GM13976 (cell line): ENCODE measurements around the gene SLC23A2.
"Not testable (repeated sequence)": the region's sequence is repeated elsewhere in the genome, so short reads cannot be mapped to it uniquely, and the experiment has no call there.

Experiments used
- DNase-seq: peaks from one replicate; pipeline ENCODE4 v3.0.0; 2012; ENCODE audit warnings: low spot score
- CTCF ChIP-seq: IDR thresholded peaks from 2 replicates; pipeline ENCODE4 v1.5.1; 2012; ENCODE audit warnings: borderline replicate concordance, mild to moderate bottlenecking; ENCODE audit not compliant: insufficient read depth; ENCODE audit errors: extremely low read depth, missing control alignments, control extremely low read depth
- in situ Hi-C: fragments of 300-500 bp; cut with MboI; formaldehyde crosslinking; loops from one replicate; pipeline ENCODE4 v1.12.0; 2022; ENCODE audit warnings: low sequenced_read_pairs, mixed read lengths, inconsistent platforms; ENCODE audit not compliant: unreplicated experiment

Gene SLC23A2

GRCh38 chr20:4978050-4978918, 23.0 kb downstream of the SLC23A2 start:
- no peak for TF ChIP-seq CTCF
- no peak for DNase-seq
- in situ Hi-C loops: no loop called here

- in situ Hi-C loops, DNase-seq: not testable (repeated sequence)
Observed at GRCh38 chr20:4976014-4976413, 25.3 kb downstream of the SLC23A2 start.

DNA sequence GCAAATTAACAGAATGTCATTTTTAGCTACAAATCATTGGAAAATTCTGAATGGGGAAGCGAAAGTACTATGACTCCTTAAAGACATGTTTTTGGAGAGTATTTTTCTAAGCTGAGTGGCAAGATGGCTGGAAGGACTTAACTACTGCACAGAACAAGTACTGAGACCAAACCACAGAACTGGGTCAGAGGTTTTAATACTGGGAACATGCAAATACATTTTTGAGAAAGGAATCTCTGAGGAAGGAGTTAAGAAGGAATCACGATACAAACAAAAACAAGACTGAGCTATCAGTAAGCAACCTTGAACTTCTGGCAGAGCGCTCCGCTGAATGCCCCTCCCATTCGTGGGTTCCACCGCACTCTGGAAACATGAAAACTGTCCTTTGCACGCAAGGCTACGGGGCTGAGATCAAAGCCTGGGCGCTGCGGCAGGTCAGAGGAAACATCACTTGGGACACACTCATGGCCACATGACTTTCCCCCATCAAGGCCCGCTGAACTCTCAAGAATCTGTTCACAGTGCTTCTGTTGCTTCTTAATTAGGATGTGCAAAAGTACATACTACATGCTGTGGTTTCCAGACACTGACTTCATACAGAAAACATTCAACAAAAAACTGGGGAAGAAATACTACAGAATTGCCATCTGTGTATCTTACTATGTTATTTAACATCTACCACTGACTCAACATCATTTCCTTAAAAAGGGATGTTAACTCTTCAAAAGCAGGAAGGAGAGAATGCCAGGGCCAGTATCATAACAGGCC, 27.8 kb downstream of the SLC23A2 start:
- TF ChIP-seq CTCF: no peak
- DNase-seq: peak; percentile 70
- in situ Hi-C loops: no loop called here

DNA sequence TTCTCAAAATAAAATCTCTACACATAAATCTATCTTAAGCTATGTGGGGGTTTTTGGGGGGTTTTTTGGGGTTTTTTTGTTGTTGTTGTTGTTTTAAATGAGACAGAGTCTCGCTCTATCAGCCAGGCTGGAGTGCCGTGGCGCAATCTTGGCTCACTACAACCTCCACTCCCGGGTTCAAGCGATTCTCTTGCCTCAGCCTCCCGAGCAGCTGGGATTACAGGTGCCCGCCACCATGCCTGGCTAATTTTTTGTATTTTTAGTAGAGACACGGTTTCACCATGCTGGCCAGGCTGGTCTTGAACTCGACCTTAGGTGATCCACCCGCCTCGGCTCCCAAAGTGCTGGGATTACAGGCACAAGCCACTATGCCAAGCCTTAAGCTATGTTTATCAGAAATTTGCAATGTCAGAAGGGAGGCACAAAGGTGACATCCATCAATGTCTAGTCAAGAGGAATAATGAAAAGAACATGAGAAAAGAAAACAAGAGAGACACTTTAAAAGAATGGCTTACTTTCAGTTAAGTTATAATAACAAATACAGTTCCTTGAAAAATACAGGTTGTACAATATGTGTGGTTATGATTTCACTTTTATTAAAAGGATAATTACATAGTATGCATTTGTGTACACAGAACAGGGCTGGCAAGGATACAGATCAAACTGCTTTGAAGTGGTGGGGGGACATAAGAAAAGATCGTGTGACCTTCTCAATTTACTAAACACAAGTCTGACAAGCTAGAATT, 28.6 kb downstream of the SLC23A2 start:
- in situ Hi-C loops: no loop called here
- no peak for DNase-seq
- TF ChIP-seq CTCF: no peak

DNA sequence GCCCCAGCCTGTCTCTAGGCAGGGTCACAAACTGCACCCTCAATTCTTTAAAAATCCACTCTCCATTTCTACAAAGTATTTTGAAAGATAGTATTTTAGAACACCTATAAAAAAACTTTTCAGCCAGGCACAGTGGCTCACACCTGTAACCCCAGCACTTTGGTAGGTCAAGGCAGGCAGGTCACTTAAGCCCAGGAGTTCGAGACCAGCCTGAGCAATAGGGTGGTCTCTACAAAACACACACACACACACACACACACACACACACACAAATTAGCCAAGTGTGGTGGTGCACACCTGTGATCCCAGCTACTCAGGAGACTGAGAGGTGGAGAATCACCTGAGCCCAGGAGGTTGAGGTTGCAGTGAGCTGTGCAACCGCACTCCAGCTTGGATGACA, 30.2 kb downstream of the SLC23A2 start:
- in situ Hi-C loops: no loop called here
- DNase-seq: no peak
- no peak for TF ChIP-seq CTCF

DNA sequence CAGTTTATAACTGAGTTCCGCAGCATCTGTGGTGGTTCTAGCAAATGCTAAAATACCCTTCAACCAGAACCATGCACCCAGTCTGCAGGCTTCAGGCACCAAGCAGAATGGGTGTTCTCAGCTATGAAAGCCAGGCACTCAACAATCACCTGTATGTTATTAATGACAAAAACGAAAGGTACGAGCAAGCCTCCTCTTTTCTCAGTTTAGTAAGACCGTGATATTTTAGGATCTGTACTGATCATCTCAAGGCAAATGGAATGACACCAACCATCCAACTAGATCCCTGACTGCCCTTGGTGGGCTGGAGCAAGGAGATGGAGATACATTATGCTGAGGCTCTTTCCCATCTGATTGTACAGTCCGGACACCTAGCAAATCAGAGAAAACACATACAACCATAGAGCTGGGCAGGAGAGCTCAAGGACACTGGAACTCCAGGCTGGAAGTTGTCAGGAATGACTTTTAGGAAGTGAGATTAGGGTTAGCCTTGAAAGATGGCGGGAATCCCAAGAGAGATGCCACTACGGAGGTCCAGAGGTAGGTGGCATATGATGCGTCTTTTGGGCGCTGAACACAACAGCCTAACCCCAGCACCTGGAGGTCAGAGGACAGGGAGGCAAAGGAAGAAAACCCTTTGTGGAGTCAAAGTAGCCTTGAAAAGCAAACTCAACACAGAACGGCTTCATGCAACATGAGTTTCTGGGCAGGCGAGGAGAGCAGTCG, 33.4 kb downstream of the SLC23A2 start:
- in situ Hi-C loops: no loop called here
- TF ChIP-seq CTCF: no peak
- DNase-seq: no peak
